WI38 (cell line): Measurements from ENCODE around the gene MYO1C.
A peak's percentile ranks its signal among the peaks of the same experiment; 100 is the strongest.
"Not testable (repeated sequence)": the region's sequence is repeated elsewhere in the genome, so short reads cannot be mapped to it uniquely, and the experiment has no call there.

Experiments used
- H3K4me3 ChIP-seq: 2 replicates; pipeline ENCODE4 v1.5.1; 2011; ENCODE audit warnings: low read depth, mild to moderate bottlenecking, control low read depth, low read length
- CTCF ChIP-seq: IDR thresholded peaks from 2 replicates; pipeline ENCODE4 v1.5.1; 2012; ENCODE audit warnings: low read depth, mild to moderate bottlenecking, control low read depth, low read length

Gene MYO1C

DNA sequence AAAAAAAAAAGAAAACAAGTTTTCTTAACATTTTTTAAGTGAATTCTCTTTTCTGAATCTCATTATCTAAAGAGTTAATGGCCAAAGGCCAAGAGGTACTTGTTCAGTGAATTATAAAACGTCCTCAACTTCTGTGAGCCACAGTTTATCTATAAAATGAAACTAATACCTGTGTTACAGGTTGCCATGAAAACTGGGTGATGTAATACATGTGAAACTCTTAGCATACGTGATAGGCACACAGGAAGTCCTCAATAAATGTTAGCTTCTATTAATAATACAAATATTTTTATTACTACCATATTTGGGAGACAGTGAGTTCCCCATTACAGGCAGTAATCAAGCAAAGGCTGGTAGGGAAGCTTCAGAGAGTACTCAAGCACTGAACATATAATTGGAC, 37.4 kb upstream of the MYO1C start:
- no peak for TF ChIP-seq CTCF
- H3K4me3 ChIP-seq, result no peak overlapping the region

GRCh38 chr17:1526876-1527275, 34.4 kb upstream of the MYO1C start:
- not testable (repeated sequence) for H3K4me3 ChIP-seq

DNA sequence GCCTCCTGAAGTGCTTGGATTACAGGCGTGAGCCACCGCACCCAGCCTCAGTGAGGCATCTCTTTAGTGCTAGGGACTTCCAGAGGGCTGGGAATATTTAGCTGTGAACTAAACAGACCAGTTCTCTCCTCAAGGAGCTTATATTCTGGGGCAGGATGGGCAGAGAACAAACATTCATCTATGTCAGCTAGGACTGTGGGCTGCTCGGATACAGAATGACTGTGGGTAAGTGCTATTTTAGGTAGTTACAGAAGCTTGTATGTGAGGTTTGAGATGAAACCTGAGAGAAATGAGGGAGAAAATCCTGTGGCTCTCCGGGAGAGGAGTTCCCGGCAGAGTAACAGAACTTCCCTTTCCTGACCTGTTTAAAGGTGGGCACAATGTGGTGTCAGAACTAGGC, 30.1 kb upstream of the MYO1C start:
- H3K4me3 ChIP-seq, result no peak overlapping the region
- TF ChIP-seq CTCF, result no peak

DNA sequence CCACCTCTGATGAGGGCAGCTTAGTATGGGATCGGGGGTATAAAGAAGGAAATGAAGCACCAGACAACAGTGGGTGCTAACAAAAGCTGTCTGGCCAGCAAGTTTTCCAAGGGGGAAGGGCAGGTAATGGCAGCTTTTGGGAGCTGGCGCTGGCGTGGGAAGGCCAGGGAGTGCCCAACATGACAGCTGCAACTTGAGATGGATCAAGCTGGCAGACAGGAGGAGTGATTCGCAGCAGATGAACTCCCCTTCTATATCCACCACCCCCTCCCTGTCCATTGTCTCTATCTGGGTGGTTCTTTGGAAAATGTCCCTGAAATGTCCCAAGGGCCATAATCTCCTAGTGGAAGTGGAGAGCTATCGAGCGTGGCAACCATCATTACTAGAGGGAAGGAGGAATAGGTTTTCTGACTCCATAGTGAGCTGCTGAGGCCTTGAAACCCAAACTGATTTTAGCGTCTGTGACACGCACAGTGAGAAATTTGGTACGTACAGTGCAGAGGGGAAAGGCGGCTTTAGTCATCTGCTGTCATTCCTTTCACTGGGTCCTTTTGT, 28.7 kb upstream of the MYO1C start:
- H3K4me3 ChIP-seq, result no peak overlapping the region
- no peak for TF ChIP-seq CTCF

- no peak for TF ChIP-seq CTCF
- H3K4me3 ChIP-seq, result no peak overlapping the region
These were observed 27.2 kb upstream of the MYO1C start for GRCh38 chr17:1519678-1520077.

DNA sequence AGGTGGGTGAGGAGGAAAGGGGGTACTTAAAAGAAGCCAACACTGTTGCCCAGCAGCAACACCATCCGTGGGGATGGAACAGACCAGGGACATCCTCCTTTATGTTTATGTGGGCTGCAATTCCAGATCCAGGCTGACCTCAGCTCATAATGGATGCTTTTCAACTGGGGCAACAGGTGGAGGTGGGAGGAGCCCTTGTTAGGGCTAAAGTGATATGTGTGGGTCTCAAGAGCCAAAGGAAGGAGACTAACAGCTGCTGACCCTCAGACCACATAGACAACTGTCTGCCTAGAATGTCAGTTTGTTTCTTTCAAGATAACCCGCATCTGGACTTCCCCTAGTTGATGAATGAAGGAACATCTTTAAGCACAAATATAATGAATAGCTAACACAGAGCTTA, 25.9 kb upstream of the MYO1C start:
- no peak for TF ChIP-seq CTCF
- no peak overlapping the region for H3K4me3 ChIP-seq

GRCh38 chr17:1516388-1517161, 24.1 kb upstream of the MYO1C start, which contains the start of gene INPP5K:
INPP5K (minus strand) TSS chr17:1516612; CDS start chr17:1516499, 113 bp downstream.
- no peak for TF ChIP-seq CTCF
- H3K4me3 ChIP-seq, result peak within 1 kb of the TSS; percentile 97
